HG02981 (cell line): ENCODE results near the gene CHN2.

Source experiments
- ATAC-seq: cut with Tn5 transposase; IDR thresholded peaks from one replicate; pipeline ENCODE4 v1.9.1; 2021; ENCODE audit warnings: mild to moderate bottlenecking, moderate library complexity; ENCODE audit not compliant: unreplicated experiment

Gene CHN2

GRCh38 chr7:29330136-29330535 is 135.6 kb downstream of the CHN2 start:
- ATAC-seq, result no peak

- no peak for ATAC-seq
Measured at GRCh38 chr7:29331163-29331562, 136.6 kb downstream of the CHN2 start.

GRCh38 chr7:29332042-29332811 is 137.7 kb downstream of the CHN2 start:
- no peak for ATAC-seq

GRCh38 chr7:29332875-29333855 is 138.6 kb downstream of the CHN2 start:
- ATAC-seq, result no peak

GRCh38 chr7:29335188-29336083 is 140.9 kb downstream of the CHN2 start:
- ATAC-seq, result no peak

GRCh38 chr7:29337546-29338116 is 143.1 kb downstream of the CHN2 start:
- no peak for ATAC-seq

GRCh38 chr7:29340696-29341095 is 146.1 kb downstream of the CHN2 start:
- ATAC-seq, result no peak

- no peak for ATAC-seq
Measured at GRCh38 chr7:29341156-29341555, 146.6 kb downstream of the CHN2 start.

GRCh38 chr7:29342761-29343160 is 148.2 kb downstream of the CHN2 start:
- ATAC-seq, result no peak

GRCh38 chr7:29343399-29343798 is 148.8 kb downstream of the CHN2 start:
- no peak for ATAC-seq

GRCh38 chr7:29344334-29344978 is 149.9 kb downstream of the CHN2 start:
- ATAC-seq, result no peak

GRCh38 chr7:29345590-29345989 is 151.0 kb downstream of the CHN2 start:
- no peak for ATAC-seq

- ATAC-seq, result no peak
Measured at GRCh38 chr7:29346231-29346978, 151.8 kb downstream of the CHN2 start.

GRCh38 chr7:29349362-29349761 is 154.8 kb downstream of the CHN2 start:
- no peak for ATAC-seq

GRCh38 chr7:29350351-29350750 is 155.8 kb downstream of the CHN2 start:
- no peak for ATAC-seq

- ATAC-seq, result no peak
Measured at GRCh38 chr7:29352041-29352440, 157.5 kb downstream of the CHN2 start.

- no peak for ATAC-seq
Measured at GRCh38 chr7:29353810-29354209, 159.2 kb downstream of the CHN2 start.

- no peak for ATAC-seq
Measured at GRCh38 chr7:29354340-29354739, 159.8 kb downstream of the CHN2 start.

- ATAC-seq, result no peak
Measured at GRCh38 chr7:29355388-29355787, 160.8 kb downstream of the CHN2 start.
